ENCODE results near the gene BCAS1. TPM values are rescaled to one million over a fixed set of nuclear protein-coding genes. Genes with fewer than 3 reads are reported as not detected.

Gene BCAS1
- not detected in 2 replicates for total RNA-seq
- long read RNA-seq, result 0 reads

GRCh38 chr20:54070187-54070987 lies at the start of gene BCAS1:
TSS of gene BCAS1 (minus strand) at chr20:54070594. CDS start at chr20:54058718, 11,876 bp downstream.
- H3K36me3 Mint-ChIP-seq (ENCODE audit: unreplicated experiment), result no peaks in the 10 kb centered on the region
- no peak for DNase-seq (ENCODE audit: extremely low spot score, unreplicated experiment)
- no peaks in the 10 kb centered on the region for H3K4me1 Mint-ChIP-seq (ENCODE audit: unreplicated experiment)
- H3K27me3 Mint-ChIP-seq (ENCODE audit: unreplicated experiment), result no peaks in the 10 kb centered on the region
- no peak within 1 kb of the TSS for H3K4me3 Mint-ChIP-seq (ENCODE audit: unreplicated experiment)
- H3K27ac Mint-ChIP-seq (ENCODE audit: unreplicated experiment), result no peak within 1 kb of the TSS
- TF ChIP-seq CTCF (IDR thresholded peaks at IDR 0.05), result no peak
- H3K9me3 Mint-ChIP-seq (ENCODE audit: unreplicated experiment), result no peaks in the 10 kb centered on the region

- H3K4me1 Mint-ChIP-seq (ENCODE audit: unreplicated experiment), result no peaks in the 10 kb centered on the region
- H3K9me3 Mint-ChIP-seq (ENCODE audit: unreplicated experiment), result no peaks in the 10 kb centered on the region
Observed at GRCh38 chr20:54119744-54120143, 49.4 kb upstream of the BCAS1 start.

GRCh38 chr20:54118220-54119001 lies 48.0 kb upstream of the BCAS1 start:
- no peak overlapping the region for H3K27ac Mint-ChIP-seq (ENCODE audit: unreplicated experiment)
- no peak for DNase-seq (ENCODE audit: extremely low spot score, unreplicated experiment)
- no peak overlapping the region for H3K4me3 Mint-ChIP-seq (ENCODE audit: unreplicated experiment)
- H3K36me3 Mint-ChIP-seq (ENCODE audit: unreplicated experiment), result no peaks in the 10 kb centered on the region
- H3K9me3 Mint-ChIP-seq (ENCODE audit: unreplicated experiment), result no peaks in the 10 kb centered on the region
- no peak for TF ChIP-seq CTCF (IDR thresholded peaks at IDR 0.05)
- peaks cover 10% of the 10 kb centered on the region for H3K27me3 Mint-ChIP-seq (ENCODE audit: unreplicated experiment)
- no peaks in the 10 kb centered on the region for H3K4me1 Mint-ChIP-seq (ENCODE audit: unreplicated experiment)

More at GRCh38 chr20:54119744-54120143, 49.4 kb upstream of the BCAS1 start:
- no peaks in the 10 kb centered on the region for H3K36me3 Mint-ChIP-seq (ENCODE audit: unreplicated experiment)
- no peak for TF ChIP-seq CTCF (IDR thresholded peaks at IDR 0.05)
- peaks cover 3% of the 10 kb centered on the region for H3K27me3 Mint-ChIP-seq (ENCODE audit: unreplicated experiment)
- no peak overlapping the region for H3K27ac Mint-ChIP-seq (ENCODE audit: unreplicated experiment)
- H3K4me3 Mint-ChIP-seq (ENCODE audit: unreplicated experiment), result no peak overlapping the region
- DNase-seq (ENCODE audit: extremely low spot score, unreplicated experiment), result no peak

- TF ChIP-seq CTCF (IDR thresholded peaks at IDR 0.05), result no peak
- peaks cover 10% of the 10 kb centered on the region for H3K27me3 Mint-ChIP-seq (ENCODE audit: unreplicated experiment)
Observed at GRCh38 chr20:54116550-54117235, 46.3 kb upstream of the BCAS1 start.

More at GRCh38 chr20:54116550-54117235, 46.3 kb upstream of the BCAS1 start:
- no peaks in the 10 kb centered on the region for H3K9me3 Mint-ChIP-seq (ENCODE audit: unreplicated experiment)
- H3K4me1 Mint-ChIP-seq (ENCODE audit: unreplicated experiment), result no peaks in the 10 kb centered on the region
- H3K4me3 Mint-ChIP-seq (ENCODE audit: unreplicated experiment), result no peak overlapping the region
- H3K36me3 Mint-ChIP-seq (ENCODE audit: unreplicated experiment), result no peaks in the 10 kb centered on the region
- DNase-seq (ENCODE audit: extremely low spot score, unreplicated experiment), result no peak
- H3K27ac Mint-ChIP-seq (ENCODE audit: unreplicated experiment), result no peak overlapping the region

Data from osteocyte (in vitro differentiated cells).